Neutrophil (primary cell): Measurements from ENCODE around the gene CIITA.
A peak's percentile ranks its signal among the peaks of the same experiment; 100 is the strongest.

ENCODE experiments used
- H3K27ac ChIP-seq: fragments of 200-600 bp; sonication (generic); 2 replicates; pipeline ENCODE4 v1.5.1; 2016; ENCODE audit warnings: mild to moderate bottlenecking, moderate library complexity
- H3K27me3 ChIP-seq: fragments of 200-600 bp; sonication (generic); 2 replicates; pipeline ENCODE4 v1.6.0; 2016; ENCODE audit warnings: mild to moderate bottlenecking
- H3K36me3 ChIP-seq: fragments of 200-600 bp; sonication (generic); 2 replicates; pipeline ENCODE4 v1.5.1; 2017
- H3K4me1 ChIP-seq, 2 experiments: fragments of 200-600 bp in 1 of 2; sonication (generic) in 1 of 2; 1 replicate in 1 of 2; 2 replicates in 1 of 2; pipeline versions ENCODE4 v1.5.1 to v1.6.1; 2013 to 2016; ENCODE audit warnings: low read depth in 1 of 2, low read length in 1 of 2, mild to moderate bottlenecking in 1 of 2, moderate library complexity in 1 of 2; ENCODE audit not compliant: control insufficient read depth in 1 of 2, insufficient read depth in 1 of 2
- H3K4me3 ChIP-seq, 2 experiments: fragments of 200-600 bp in 1 of 2; sonication (generic) in 1 of 2; 1 replicate in 1 of 2; 2 replicates in 1 of 2; pipeline ENCODE4 v1.5.1; 2013 to 2016; ENCODE audit warnings: low read depth in 1 of 2, low read length in 1 of 2, mild to moderate bottlenecking in 1 of 2, moderate library complexity in 1 of 2
- H3K9me3 ChIP-seq: fragments of 200-600 bp; sonication (generic); 2 replicates; pipeline ENCODE4 v1.5.1; 2016
- TF ChIP-seq, protein P1 (sequence below): fragments of 200-600 bp; sonication (generic); IDR thresholded peaks from 2 replicates; pipeline ENCODE4 v1.5.1; 2016; ENCODE audit warnings: antibody characterized with exemption

The CIITA gene

DNA sequence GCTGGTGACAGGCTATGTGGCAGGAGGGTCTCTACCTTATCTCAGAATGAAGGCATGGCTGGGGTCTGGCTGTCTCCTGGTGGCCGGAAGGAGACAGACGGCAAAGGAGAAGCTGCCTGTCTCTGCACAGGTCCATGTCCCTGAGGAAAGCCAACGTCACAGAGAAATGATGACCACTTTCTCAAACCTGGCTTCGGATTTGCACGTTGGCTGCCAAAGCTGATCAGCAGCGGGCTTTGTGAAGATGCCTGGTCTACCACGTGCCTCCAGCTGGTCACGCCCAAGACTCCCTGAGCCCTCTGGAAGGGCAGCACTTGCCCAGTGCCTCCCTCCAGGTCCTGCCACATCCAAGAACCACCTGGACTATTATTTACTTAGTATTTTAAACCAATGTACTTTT is 56.9 kb downstream of the CIITA start:
- no peaks in the 10 kb centered on the region for H3K9me3 ChIP-seq
- peak overlapping the region; percentile 35 for H3K27ac ChIP-seq
- TF ChIP-seq, protein P1, sequence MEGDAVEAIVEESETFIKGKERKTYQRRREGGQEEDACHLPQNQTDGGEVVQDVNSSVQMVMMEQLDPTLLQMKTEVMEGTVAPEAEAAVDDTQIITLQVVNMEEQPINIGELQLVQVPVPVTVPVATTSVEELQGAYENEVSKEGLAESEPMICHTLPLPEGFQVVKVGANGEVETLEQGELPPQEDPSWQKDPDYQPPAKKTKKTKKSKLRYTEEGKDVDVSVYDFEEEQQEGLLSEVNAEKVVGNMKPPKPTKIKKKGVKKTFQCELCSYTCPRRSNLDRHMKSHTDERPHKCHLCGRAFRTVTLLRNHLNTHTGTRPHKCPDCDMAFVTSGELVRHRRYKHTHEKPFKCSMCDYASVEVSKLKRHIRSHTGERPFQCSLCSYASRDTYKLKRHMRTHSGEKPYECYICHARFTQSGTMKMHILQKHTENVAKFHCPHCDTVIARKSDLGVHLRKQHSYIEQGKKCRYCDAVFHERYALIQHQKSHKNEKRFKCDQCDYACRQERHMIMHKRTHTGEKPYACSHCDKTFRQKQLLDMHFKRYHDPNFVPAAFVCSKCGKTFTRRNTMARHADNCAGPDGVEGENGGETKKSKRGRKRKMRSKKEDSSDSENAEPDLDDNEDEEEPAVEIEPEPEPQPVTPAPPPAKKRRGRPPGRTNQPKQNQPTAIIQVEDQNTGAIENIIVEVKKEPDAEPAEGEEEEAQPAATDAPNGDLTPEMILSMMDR, result no peak
- peaks cover 45 to 63% of the 10 kb centered on the region in 2 experiments for H3K4me1 ChIP-seq
- H3K36me3 ChIP-seq, result peaks cover 3% of the 10 kb centered on the region
- no peaks in the 10 kb centered on the region for H3K27me3 ChIP-seq
- no peak overlapping the region for H3K4me3 ChIP-seq

DNA sequence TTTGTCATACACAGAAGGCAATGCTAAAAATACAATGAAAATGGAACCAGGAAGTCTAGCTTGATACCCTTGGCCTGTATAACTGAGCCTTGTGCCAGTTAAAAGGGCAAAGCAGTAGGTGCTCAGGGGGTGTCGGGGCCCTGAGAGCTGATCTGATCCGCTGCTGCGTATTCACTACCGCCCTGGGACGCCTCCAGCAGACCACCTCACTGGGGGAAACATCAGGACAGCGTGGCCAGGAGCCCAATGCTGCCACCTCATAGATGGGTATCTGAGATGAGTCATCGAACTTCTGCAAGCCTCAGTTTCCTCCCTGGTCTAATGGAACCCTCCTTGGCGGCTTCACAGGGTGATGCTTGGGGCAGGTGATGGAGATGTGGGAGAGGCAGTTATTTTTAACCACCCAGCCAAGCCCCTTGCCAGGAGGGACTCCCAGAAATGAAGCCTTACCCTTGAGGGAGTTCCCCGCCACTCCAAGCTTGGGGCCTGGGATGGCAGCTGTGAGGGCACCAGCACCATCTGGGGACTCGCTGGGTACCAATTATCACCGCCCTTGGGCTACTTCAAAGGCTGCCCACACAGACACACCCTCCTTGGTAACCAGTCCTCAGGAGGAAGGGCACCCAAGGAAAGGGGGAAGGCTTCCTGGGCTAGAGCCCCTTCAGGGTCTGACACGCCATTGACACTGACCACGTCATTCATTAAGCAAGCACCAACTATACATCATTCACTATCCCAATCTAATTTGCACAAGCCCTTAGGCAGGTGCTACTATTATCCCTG is 57.5 kb downstream of the CIITA start:
- no peak overlapping the region for H3K4me3 ChIP-seq
- TF ChIP-seq, protein P1, result no peak
- no peaks in the 10 kb centered on the region for H3K27me3 ChIP-seq
- H3K27ac ChIP-seq, result no peak overlapping the region
- H3K4me1 ChIP-seq, result peaks cover 45 to 68% of the 10 kb centered on the region in 2 experiments
- H3K36me3 ChIP-seq, result no peaks in the 10 kb centered on the region
- H3K9me3 ChIP-seq, result no peaks in the 10 kb centered on the region

DNA sequence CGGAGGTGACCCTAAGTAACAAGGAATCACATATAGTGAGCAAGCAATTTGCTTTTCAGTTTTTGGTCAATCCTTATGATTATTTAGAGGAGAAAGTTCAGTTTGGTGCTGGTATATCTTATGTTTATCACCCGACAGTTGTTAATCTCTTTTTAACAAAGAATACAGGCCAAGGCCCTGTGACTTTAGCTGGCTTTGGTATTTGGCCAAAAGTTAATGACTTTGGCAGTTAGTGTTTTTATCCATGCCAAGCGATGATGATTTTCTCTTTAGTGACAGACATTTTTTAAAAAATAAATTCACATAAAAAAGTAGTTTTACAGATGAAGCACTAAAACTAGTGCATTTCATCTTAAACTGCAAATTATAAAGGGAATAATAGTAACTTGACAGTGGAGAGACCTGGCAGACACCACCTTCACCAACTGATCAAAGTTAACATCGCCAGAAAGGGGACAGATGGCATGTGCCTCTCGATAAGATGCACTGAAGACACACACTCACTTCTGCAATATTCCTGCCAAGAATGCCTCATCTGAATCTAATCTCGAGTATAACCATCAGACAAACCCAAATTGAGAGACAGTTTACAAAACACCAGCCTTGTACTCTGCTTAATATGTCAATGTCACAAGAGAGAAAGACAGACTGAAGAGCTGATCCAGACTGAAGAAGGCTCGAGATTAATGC is 58.4 kb downstream of the CIITA start:
- H3K4me1 ChIP-seq, result peaks cover 36 to 68% of the 10 kb centered on the region in 2 experiments
- no peak overlapping the region for H3K27ac ChIP-seq
- H3K27me3 ChIP-seq, result no peaks in the 10 kb centered on the region
- TF ChIP-seq, protein P1, result no peak
- no peak overlapping the region for H3K4me3 ChIP-seq
- no peaks in the 10 kb centered on the region for H3K36me3 ChIP-seq
- H3K9me3 ChIP-seq, result no peaks in the 10 kb centered on the region

DNA sequence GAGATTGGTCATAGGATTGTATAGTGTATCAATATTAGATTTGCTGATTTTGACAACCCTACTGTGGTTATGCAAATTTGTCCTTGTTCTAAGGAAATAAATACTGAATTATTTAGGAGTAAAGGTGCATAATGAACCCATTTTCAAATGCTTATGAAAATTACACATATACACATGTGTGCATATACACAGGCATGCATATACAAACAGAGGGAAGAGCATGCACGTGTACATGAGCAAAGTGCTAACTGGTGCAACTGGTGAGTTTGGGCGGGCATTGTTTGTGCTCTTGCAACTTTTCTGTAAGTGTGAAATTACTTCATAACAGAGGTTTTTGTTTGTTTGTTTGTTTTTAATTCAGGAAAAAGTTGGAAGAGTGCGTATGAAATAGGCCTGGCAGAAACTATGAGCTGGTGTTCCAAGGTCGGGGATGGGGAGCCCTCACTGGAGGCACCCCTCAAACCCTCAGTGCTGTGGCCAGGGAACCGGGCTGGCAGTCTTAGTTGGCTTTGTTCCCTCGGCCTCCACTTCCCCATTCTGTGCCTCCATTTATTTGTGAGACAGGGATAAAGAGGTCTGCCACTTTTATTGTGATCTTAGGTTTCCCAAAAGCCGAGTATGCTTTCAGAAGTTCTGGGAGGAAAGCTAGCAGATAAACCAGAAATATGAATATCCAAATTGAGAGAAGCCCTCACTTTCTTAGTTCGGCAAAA is 59.4 kb downstream of the CIITA start:
- H3K27me3 ChIP-seq, result peaks cover 4% of the 10 kb centered on the region
- TF ChIP-seq, protein P1, result no peak
- no peaks in the 10 kb centered on the region for H3K9me3 ChIP-seq
- H3K4me1 ChIP-seq, result peaks cover 39 to 69% of the 10 kb centered on the region in 2 experiments
- H3K36me3 ChIP-seq, result no peaks in the 10 kb centered on the region
- peak overlapping the region; percentile 66 for H3K27ac ChIP-seq
- H3K4me3 ChIP-seq, result no peak overlapping the region

DNA sequence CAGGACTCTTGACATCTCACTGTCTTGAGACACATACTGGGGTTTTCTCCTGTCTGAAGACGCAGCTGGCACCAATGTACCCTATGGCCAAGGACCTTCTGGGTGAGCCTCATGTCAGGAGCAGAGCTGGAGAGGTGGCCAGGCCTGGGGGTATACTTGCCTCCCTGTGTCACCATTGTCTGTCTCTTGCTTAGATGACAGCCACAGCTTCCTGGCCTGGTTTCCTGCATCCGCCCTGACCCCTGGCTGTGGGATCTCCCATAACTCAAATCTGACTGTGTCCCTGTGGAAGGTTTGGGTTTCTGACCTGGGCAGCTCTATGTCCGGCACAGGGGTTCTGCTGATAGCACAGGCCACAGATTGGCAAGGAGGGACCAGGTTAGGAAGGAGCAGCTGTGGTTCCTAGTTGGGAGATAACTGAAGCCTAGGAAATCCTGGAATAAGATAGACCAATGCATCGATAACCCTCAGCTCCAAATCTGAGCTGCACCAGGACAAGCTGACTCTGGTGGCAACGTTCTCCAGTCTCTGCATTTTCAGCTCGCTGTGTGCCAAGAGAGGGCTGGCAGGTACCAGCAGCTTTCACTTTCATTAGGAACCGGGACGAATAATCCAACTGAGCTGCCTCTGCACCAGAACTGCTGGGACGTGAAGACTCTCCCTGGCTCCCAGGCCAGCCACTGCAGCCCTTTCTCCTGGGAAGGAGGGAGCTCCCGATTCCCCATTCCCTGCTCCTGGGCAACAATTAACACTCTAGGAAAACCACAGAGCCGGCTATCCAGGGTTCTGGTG is 60.3 kb downstream of the CIITA start:
- Histone ChIP-seq H3K27ac (peak overlapping the region; percentile 66), H3K27me3 (peaks cover 6% of the 10 kb centered on the region), H3K4me1 (peaks cover 42 to 69% of the 10 kb centered on the region in 2 experiments), H3K36me3 (no peaks in the 10 kb centered on the region), H3K4me3 (peak overlapping the region in 1 of 2 experiments; percentile 14), H3K9me3 (no peaks in the 10 kb centered on the region)
- TF ChIP-seq, protein P1, result no peak
